ES-I3 (cell line): ENCODE results near the gene TCF12.
"Not testable (repeated sequence)": the region's sequence is repeated elsewhere in the genome, so short reads cannot be mapped to it uniquely, and the experiment has no call there.

Experiments used
- H3K36me3 ChIP-seq: 2 replicates; pipeline ENCODE4 v1.6.1; 2013; ENCODE audit warnings: mild to moderate bottlenecking, low read length, control low read depth, moderate library complexity; ENCODE audit not compliant: insufficient read depth
- H3K4me1 ChIP-seq: 2 replicates; pipeline ENCODE4 v1.6.1; 2013; ENCODE audit warnings: mild to moderate bottlenecking, control low read depth, low read length; ENCODE audit not compliant: insufficient read depth
- H3K9ac ChIP-seq: 2 replicates; pipeline ENCODE4 v1.6.1; 2013; ENCODE audit warnings: low read depth, mild to moderate bottlenecking, low read length, moderate library complexity
- H3K9me3 ChIP-seq: 2 replicates; pipeline ENCODE4 v1.6.1; 2013; ENCODE audit warnings: mild to moderate bottlenecking, low read length, moderate library complexity; ENCODE audit not compliant: control insufficient read depth, insufficient read depth

TCF12 gene

DNA sequence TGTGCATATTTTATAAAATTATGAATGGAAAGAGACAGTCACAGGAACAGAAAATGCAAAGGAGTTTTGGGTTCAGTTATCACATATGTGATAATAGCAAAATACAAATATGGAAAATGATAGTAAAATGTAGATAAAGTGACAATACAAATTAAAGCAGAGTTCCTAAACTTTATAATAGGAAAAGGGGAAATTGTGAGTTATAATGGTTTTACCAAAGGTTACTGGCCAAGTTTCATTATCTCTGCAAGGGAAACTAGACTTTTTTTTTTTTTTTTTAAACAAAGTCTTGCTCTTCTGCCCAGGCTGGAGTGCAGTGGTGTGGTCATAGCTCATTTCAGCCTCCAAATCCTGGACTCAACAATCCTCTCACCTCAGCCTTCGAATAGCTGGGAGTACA lies 229.2 kb downstream of the TCF12 start:
- Histone ChIP-seq H3K36me3 (no peaks in the 10 kb centered on the region), H3K4me1 (peaks cover 6% of the 10 kb centered on the region; the same call in 1 of the 2 replicates), H3K9ac (no peak overlapping the region), H3K9me3 (peaks cover 13% of the 10 kb centered on the region)

DNA sequence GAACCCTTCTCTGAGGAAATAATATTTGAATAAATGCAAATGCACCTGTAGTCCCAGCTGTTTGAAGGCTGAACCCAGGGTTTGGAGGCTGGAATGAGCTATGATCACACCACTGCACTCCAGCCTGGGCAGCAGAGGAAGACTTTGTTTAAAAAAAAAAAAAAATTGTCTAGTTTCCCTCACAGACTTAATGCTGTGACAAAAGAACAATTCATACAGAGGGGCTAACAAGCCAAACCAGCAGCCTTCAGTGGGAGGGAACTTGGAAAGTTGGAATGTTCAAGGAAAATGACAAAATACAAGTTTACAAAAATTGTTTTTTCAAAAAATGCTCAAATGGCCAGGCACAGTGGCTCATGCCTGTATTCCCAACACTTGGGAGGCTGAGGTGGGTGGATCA lies 229.8 kb downstream of the TCF12 start:
- H3K9me3 ChIP-seq, result peaks cover 13% of the 10 kb centered on the region
- peaks cover 6% of the 10 kb centered on the region; the same call in 1 of the 2 replicates for H3K4me1 ChIP-seq
- no peaks in the 10 kb centered on the region for H3K36me3 ChIP-seq
- no peak overlapping the region for H3K9ac ChIP-seq

DNA sequence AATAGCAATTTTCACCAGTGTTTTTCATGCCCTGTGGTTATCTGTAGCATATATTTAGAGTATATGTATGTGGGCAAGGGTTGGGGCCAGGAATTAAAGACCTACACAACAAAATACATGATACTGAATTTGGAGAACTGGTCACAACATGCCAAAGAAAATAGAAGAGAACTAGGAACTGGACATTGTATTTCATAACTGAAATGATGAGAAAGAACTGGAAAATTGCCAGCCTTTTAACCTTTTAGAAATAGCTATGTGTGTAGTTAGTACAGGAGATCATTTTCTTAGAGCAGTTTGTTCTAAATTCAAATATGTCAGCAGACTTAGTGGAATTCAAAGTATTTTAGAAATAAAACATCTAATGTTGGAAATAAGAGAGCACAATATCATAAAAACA lies 230.8 kb downstream of the TCF12 start:
- Histone ChIP-seq H3K9ac (no peak overlapping the region), H3K36me3 (no peaks in the 10 kb centered on the region), H3K9me3 (peaks cover 13% of the 10 kb centered on the region), H3K4me1 (peaks cover 6% of the 10 kb centered on the region; the same call in 1 of the 2 replicates)

DNA sequence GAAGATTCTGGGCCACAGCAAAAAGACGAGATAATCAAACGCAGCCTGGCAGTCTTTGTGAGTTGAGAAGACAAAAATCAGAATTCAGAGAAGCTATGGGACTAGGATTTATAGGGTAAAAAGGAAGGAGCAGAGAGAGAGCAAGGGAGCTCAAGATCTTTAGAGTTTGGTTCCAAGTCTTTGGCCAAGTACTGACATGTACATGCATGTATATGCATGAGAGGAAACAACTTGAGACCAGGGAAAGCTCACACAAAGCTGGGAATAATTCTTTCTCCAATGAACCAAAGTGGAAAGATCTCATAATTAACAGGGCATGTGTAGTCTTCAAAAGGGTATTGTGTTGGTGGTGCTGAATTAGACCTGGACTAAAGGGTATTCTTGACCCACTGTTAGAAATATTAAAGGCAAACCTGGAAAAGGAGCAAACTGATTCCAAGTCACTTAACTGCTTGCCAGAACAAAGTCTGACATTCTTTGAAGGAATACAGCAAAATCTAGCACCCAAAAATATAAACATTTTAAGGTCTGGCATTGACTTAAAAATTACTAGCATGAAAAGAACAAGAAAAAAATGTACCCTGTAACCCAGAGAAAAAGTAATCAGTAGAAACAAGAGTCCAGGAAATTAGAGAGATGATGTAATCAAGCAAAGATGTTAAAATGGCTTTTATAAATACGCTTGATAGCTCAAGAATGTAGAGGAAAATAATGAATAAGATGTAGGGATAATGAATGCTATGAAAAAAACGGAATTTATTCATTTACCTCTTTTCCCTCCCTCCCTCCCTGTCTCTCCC lies 231.8 kb downstream of the TCF12 start:
- Histone ChIP-seq H3K9ac (no peak overlapping the region), H3K9me3 (peaks cover 13% of the 10 kb centered on the region), H3K4me1 (peaks cover 6% of the 10 kb centered on the region; the same call in 1 of the 2 replicates), H3K36me3 (no peaks in the 10 kb centered on the region)

DNA sequence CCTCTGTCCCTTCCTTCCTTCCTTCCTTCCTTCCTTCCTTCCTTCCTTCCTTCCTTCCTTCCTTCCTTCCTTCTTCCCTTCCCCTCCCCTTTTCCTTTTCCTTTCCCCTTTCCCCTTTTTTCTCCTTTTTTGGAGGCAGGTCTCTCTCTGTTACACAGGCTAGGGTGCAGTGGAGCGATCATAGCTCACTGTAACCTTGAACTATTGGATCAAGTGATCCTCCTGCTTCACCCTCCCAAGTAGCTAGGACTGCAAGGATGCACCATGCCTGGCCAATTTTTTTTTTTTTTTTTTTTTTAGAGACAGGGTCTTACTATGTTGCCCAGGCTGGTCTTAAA lies 232.4 kb downstream of the TCF12 start:
- H3K4me1 ChIP-seq, H3K9ac ChIP-seq, H3K36me3 ChIP-seq: not testable (repeated sequence)
- H3K9me3 ChIP-seq, result peaks cover 13% of the 10 kb centered on the region

DNA sequence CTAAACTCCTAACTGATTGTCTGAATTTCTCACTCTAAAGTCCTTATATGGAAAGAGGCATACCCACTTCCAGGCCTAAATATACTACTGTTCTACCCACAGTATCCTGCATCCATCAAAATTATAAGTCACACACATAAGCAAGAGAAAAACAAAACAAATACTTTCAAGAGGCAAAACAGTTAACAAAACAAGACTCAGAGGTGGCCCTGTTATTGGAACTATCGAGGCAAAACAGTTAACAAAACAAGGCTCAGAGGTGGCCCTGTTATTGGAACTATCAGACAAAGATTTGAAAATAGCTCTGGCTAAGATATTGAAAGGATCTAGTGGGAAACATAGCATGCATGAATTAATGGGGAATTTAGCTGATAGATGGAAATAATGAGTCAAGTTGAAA lies 233.7 kb downstream of the TCF12 start:
- H3K9ac ChIP-seq, result no peak overlapping the region
- H3K36me3 ChIP-seq, result no peaks in the 10 kb centered on the region
- H3K4me1 ChIP-seq, result no peaks in the 10 kb centered on the region
- H3K9me3 ChIP-seq, result peaks cover 13% of the 10 kb centered on the region

DNA sequence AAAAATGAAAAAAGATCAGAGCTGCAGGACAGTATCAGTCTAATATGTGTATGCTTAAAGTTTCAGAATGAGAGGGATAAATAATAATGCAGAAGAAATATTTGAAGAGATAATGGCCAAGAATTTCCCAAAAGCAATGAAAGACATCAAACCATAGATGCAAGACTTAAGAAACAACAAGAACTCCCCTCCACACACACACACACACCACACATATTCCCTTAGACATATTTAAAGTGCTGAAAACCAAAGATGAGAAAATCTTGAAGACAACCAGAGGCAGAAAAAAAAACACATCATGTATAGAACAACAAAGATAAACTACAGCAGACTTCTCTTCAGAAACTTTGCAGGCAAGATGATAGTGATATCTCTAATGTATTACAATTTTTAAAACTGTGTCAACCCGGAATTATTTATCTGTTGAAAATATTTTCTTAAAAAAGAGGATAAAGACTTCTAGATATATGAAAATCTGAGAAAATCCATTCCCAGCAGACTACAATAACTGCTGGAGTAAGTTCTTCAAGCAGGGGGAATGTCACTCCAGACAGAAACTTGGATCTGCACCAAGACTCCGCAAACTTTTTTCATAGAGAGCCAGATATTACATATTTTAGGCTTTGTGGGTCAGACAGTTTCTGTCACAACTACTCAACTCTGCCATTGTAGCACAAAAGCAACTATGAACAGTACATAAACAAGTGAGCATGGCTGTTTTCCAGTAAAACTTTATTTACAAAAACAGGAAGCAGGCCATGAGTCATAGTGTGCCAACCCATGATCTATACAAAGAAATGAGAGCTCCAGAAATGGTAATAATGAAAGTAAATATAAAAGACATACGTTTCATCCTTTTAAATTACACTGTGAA lies 234.5 kb downstream of the TCF12 start:
- H3K4me1 ChIP-seq, result no peaks in the 10 kb centered on the region
- H3K9me3 ChIP-seq, result peaks cover 13% of the 10 kb centered on the region
- H3K36me3 ChIP-seq, result no peaks in the 10 kb centered on the region
- H3K9ac ChIP-seq, result no peak overlapping the region

DNA sequence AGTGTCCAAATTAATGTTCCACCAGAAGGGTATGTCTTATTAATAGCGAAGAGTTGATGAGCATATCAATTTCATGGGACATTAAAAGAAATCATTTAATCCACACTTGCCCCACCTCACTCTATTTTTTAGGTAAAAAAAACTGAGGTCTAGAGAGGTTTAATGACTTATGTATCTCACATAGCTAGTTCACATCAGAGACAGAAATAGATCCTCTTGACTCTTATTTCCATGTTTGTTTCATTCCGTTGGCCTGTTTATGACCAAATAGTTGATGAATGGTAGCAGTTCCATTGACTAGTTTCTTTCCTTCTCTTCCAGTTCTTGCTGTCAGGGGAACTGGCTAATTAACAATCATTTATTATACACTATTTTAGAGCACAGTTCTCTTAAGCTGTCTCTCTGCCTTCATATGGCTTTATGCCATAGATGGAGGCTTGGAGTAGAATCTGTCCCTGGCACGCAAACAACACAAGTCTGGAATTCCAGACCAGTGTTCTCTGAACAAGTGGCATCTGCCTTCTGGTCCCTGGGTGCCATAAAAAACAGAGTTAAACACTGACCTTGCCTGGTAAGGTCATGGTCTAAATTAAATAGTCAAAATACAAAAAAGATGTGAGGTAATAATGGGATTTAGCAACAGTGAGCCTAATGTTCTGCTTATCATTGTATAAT lies 237.9 kb downstream of the TCF12 start:
- Histone ChIP-seq H3K36me3 (no peaks in the 10 kb centered on the region), H3K9ac (no peak overlapping the region), H3K4me1 (no peaks in the 10 kb centered on the region), H3K9me3 (peaks cover 11% of the 10 kb centered on the region; the same call in 1 of the 2 replicates)

DNA sequence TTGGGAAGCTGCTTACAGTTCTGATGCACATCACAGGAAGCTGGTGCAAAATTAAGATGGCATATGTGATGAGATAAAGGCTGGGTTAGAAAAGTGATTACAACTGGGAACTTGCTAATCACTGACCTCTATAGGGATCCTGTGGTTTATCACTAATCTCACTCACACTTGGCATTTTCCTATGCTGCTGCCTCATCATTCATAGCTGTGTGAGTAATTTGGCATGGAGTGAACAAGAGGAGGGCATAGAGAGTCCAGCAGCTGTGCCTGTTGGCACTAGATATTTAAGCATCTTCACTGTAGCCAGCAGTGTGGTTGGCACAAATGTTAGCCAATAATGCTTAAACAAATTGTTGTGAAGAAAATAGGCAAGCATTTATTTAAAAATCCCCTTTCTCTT lies 240.1 kb downstream of the TCF12 start:
- no peaks in the 10 kb centered on the region for H3K36me3 ChIP-seq
- no peak overlapping the region for H3K9ac ChIP-seq
- H3K4me1 ChIP-seq, result no peaks in the 10 kb centered on the region
- no peaks in the 10 kb centered on the region for H3K9me3 ChIP-seq

DNA sequence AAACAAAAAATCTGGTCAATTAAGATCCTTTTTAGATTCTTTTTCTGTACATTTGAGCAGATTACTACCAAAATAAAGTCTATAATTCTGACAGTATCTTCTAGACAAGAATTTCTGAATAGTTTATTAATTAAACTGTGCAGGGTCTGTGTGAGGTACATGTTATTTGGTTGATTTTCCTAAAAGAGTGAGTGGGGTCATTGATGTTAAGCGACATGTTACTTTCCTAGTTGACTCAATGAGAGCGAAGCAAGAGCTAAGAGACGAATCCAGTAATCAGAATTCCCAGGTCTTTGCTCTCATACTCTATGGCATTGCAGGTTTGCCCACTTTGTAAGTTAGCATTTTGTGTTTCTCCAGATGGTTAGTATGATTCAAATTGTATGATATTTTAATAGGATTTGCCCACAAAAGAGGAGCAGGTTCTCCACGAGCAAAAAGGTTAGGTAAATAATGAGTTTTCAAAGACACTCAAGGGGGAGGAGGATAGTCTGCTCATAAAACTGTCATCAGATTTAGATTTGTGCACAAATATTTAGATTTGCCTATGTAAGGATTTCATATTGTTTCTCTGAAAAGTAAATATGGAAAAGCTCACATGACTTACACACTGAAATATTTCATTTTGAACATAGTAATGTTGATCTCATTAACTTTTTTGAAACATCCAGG lies 240.7 kb downstream of the TCF12 start:
- H3K4me1 ChIP-seq, result no peaks in the 10 kb centered on the region
- H3K9ac ChIP-seq, result no peak overlapping the region
- no peaks in the 10 kb centered on the region for H3K9me3 ChIP-seq

DNA sequence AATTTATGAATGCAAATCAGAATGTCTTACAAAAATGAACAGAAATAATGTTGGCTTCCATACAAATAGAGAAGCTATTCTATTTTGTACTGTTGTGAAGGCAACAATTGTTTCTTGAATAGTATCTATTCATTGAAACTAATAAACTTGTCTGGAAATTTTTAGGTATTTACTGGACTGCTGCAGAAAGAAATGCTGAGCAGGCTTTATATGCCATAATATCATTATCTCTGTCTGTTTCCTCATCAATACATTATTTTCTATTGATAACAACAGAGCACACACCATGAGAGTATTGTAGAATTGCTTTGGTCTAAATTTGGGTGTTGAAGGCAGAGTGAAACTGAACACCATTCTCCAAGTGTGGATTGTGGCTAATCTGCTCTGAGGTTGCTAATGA lies 241.3 kb downstream of the TCF12 start:
- no peak overlapping the region for H3K9ac ChIP-seq
- H3K4me1 ChIP-seq, result no peaks in the 10 kb centered on the region
- H3K36me3 ChIP-seq, result no peaks in the 10 kb centered on the region
- H3K9me3 ChIP-seq, result no peaks in the 10 kb centered on the region

More for the DNA sequence above, 240.7 kb downstream of the TCF12 start:
- no peaks in the 10 kb centered on the region for H3K36me3 ChIP-seq

DNA sequence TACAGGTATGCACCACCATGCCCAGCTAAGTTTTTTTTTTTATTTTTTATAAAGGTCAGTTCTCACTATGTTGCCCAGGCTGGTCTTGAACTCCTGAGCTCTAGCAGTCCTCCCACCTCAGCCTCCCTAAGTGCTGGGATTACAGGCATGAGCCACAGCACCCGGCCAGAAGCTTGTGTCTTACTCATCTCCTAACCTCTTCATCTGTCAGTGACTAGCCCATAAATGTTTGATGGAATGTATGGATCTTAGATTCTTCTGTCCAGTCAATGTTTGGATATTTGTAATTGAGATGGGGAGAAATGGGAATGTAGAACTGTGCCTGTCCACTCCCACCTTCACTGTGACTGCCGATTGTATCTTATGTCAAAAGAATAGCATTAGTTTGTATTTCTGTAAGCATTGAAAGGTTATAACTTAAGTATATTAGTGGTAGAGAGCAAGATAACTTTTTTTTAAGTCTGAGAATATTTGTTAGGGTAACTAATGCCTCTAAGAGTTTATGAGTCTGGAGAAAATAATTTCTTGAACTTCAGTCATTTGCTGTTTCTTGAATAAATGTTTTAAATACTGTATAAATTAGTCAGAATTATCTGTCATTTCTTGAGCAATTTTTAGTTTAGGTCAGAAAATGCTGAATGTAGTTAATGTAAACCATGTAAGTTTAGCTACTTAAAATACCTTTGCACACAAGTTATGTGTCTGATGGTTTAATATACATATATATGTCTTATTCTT lies 242.5 kb downstream of the TCF12 start:
- no peak overlapping the region for H3K9ac ChIP-seq
- H3K4me1 ChIP-seq, result no peaks in the 10 kb centered on the region
- H3K36me3 ChIP-seq, result no peaks in the 10 kb centered on the region
- no peaks in the 10 kb centered on the region for H3K9me3 ChIP-seq

DNA sequence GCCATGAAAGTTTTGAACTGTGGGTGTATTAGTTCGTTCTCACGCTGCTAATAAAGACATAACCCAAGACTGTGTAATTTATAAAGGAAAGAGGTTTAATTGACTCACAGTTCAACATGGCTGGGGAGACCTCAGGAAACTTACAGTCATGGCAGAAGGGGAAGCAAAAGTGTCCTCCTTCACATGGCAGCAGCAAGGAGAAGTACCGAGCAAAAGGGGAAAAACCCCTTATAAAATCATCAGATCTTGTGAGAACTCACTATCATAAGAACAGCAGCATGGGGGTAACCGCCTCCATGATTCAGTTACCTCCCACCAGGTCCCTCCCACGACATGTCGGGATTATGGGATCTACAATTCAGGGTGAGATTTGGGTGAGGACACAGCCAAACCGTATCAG lies 245.8 kb downstream of the TCF12 start:
- H3K9ac ChIP-seq, H3K36me3 ChIP-seq, H3K9me3 ChIP-seq, H3K4me1 ChIP-seq: not testable (repeated sequence)
